Stomach (tissue), 4 donors: ENCODE data around the gene FARS2.

Source experiments
- CTCF ChIP-seq, 7 experiments: fragments of 450-650 bp in 4 of 7; fragments of 200-600 bp in 3 of 7; sonication (generic) in 3 of 7; IDR thresholded peaks; one replicate each; pipeline ENCODE4 v1.5.1; 2016 to 2019; ENCODE audit warnings: antibody characterized with exemption in 7 of 7, control low read depth in 2 of 7, mild to moderate bottlenecking in 1 of 7
- EP300 ChIP-seq: sonication (generic); formaldehyde crosslinking; IDR thresholded peaks from one replicate; pipeline ENCODE4 v1.6.1; 2017; ENCODE audit warnings: antibody characterized with exemption
- POLR2A ChIP-seq, 4 donors: fragments of 450-650 bp; IDR thresholded peaks; one replicate each; pipeline ENCODE4 v1.6.1; 2016; ENCODE audit warnings: antibody characterized with exemption in 4 of 4, control low read depth in 2 of 4, mild to moderate bottlenecking in 1 of 4, moderate library complexity in 1 of 4
- POLR2AphosphoS5 ChIP-seq, 3 donors: sonication (generic); formaldehyde crosslinking; IDR thresholded peaks; one replicate each; pipeline ENCODE4 v1.6.1; 2016; ENCODE audit warnings: antibody characterized with exemption in 3 of 3

GRCh38 chr6:5337573-5337972, 76.3 kb downstream of the FARS2 start:
- TF ChIP-seq CTCF (IDR thresholded peaks at IDR 0.05) (no peak), POLR2A (IDR thresholded peaks at IDR 0.05) (no peak), EP300 (no peak), POLR2AphosphoS5 (IDR thresholded peaks at IDR 0.05) (no peak)
